HCT116 (cell line): ENCODE data around the gene MYH11.

Experiments used
- CBX3 ChIP-seq: IDR thresholded peaks from 2 replicates; pipeline ENCODE4 v1.6.1; 2012; ENCODE audit warnings: low read depth
- ELF1 ChIP-seq: IDR thresholded peaks from 2 replicates; pipeline ENCODE4 v1.6.1; 2012; ENCODE audit warnings: low read depth, borderline replicate concordance
- EZH2 ChIP-seq: fragments of 200-600 bp; sonication (generic); IDR thresholded peaks from 2 replicates; pipeline ENCODE4 v1.6.1; 2017; ENCODE audit warnings: antibody characterized with exemption, mixed run types
- TF ChIP-seq, protein P1 (sequence below), 3 experiments: fragments of 200-600 bp in 1 of 3; sonication (generic) in 1 of 3; IDR thresholded peaks in 2 of 3; conservative IDR thresholded peaks in 1 of 3; 2 replicates each; pipeline ENCODE4 v1.5.1; 2012 to 2017; ENCODE audit warnings: low read depth in 2 of 3, low read length in 2 of 3, antibody characterized with exemption in 1 of 3, borderline replicate concordance in 1 of 3, control low read depth in 1 of 3, mild to moderate bottlenecking in 1 of 3, mixed read lengths in 1 of 3, mixed run types in 1 of 3, moderate library complexity in 1 of 3; ENCODE audit not compliant: insufficient read depth in 1 of 3
- TF ChIP-seq, protein P2 (sequence below): IDR thresholded peaks from 2 replicates; pipeline ENCODE4 v1.6.1; 2011; ENCODE audit warnings: mild to moderate bottlenecking, low read length, moderate library complexity; ENCODE audit not compliant: insufficient replicate concordance; ENCODE audit errors: extremely low read depth
- TF ChIP-seq, protein P3 (sequence below): IDR thresholded peaks from 2 replicates; pipeline ENCODE4 v1.6.1; 2012; ENCODE audit warnings: low read depth
- TF ChIP-seq, protein P4 (sequence below): IDR thresholded peaks from 2 replicates; pipeline ENCODE4 v1.6.1; 2012

DNA sequence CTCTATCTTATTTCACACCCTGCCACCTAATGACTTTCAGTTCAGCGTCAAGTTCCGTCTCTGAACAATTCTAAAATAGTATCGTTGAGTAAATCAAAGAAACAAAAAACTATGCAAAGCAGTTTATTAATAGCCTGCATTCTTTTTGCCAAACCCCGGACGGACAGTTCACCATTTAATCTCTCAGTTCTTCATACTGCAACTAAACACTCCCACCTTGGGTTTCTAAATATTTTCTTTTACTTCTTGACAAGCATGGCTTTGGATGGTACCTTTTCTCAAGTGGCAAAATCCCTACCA is 1.2 kb downstream of the MYH11 start:
- TF ChIP-seq CBX3 (no peak), EZH2 (no peak), ELF1 (no peak)
- TF ChIP-seq, protein P1, sequence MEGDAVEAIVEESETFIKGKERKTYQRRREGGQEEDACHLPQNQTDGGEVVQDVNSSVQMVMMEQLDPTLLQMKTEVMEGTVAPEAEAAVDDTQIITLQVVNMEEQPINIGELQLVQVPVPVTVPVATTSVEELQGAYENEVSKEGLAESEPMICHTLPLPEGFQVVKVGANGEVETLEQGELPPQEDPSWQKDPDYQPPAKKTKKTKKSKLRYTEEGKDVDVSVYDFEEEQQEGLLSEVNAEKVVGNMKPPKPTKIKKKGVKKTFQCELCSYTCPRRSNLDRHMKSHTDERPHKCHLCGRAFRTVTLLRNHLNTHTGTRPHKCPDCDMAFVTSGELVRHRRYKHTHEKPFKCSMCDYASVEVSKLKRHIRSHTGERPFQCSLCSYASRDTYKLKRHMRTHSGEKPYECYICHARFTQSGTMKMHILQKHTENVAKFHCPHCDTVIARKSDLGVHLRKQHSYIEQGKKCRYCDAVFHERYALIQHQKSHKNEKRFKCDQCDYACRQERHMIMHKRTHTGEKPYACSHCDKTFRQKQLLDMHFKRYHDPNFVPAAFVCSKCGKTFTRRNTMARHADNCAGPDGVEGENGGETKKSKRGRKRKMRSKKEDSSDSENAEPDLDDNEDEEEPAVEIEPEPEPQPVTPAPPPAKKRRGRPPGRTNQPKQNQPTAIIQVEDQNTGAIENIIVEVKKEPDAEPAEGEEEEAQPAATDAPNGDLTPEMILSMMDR (IDR thresholded peaks at IDR 0.05 in 2 of 3, conservative IDR thresholded peaks at IDR 0.05 in 1 of 3; ENCODE audit: borderline replicate concordance in 1 of 3, insufficient read depth in 1 of 3, low read depth in 2 of 3, low read length in 2 of 3) = no peak
- TF ChIP-seq, protein P2, sequence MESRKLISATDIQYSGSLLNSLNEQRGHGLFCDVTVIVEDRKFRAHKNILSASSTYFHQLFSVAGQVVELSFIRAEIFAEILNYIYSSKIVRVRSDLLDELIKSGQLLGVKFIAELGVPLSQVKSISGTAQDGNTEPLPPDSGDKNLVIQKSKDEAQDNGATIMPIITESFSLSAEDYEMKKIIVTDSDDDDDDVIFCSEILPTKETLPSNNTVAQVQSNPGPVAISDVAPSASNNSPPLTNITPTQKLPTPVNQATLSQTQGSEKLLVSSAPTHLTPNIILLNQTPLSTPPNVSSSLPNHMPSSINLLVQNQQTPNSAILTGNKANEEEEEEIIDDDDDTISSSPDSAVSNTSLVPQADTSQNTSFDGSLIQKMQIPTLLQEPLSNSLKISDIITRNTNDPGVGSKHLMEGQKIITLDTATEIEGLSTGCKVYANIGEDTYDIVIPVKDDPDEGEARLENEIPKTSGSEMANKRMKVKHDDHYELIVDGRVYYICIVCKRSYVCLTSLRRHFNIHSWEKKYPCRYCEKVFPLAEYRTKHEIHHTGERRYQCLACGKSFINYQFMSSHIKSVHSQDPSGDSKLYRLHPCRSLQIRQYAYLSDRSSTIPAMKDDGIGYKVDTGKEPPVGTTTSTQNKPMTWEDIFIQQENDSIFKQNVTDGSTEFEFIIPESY = no peak
- TF ChIP-seq, protein P3, sequence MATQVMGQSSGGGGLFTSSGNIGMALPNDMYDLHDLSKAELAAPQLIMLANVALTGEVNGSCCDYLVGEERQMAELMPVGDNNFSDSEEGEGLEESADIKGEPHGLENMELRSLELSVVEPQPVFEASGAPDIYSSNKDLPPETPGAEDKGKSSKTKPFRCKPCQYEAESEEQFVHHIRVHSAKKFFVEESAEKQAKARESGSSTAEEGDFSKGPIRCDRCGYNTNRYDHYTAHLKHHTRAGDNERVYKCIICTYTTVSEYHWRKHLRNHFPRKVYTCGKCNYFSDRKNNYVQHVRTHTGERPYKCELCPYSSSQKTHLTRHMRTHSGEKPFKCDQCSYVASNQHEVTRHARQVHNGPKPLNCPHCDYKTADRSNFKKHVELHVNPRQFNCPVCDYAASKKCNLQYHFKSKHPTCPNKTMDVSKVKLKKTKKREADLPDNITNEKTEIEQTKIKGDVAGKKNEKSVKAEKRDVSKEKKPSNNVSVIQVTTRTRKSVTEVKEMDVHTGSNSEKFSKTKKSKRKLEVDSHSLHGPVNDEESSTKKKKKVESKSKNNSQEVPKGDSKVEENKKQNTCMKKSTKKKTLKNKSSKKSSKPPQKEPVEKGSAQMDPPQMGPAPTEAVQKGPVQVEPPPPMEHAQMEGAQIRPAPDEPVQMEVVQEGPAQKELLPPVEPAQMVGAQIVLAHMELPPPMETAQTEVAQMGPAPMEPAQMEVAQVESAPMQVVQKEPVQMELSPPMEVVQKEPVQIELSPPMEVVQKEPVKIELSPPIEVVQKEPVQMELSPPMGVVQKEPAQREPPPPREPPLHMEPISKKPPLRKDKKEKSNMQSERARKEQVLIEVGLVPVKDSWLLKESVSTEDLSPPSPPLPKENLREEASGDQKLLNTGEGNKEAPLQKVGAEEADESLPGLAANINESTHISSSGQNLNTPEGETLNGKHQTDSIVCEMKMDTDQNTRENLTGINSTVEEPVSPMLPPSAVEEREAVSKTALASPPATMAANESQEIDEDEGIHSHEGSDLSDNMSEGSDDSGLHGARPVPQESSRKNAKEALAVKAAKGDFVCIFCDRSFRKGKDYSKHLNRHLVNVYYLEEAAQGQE = no peak
- TF ChIP-seq, protein P4, sequence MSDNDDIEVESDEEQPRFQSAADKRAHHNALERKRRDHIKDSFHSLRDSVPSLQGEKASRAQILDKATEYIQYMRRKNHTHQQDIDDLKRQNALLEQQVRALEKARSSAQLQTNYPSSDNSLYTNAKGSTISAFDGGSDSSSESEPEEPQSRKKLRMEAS = no peak
